CD4-positive, CD25-positive, alpha-beta regulatory T cell (primary cell): ENCODE results near the gene TRIM4. TPM values are rescaled to one million over a fixed set of nuclear protein-coding genes. Genes with fewer than 3 reads are reported as not detected.

Experiments used
- polyA plus RNA-seq, 4 donors: library from polyadenylated mRNA; unstranded; fragments of 300-500 nt; fragmentation: Illumina TruSeq; gene quantifications; one replicate each; pipeline ENCODE4 v1.2.3, GENCODE V29; 2021
- total RNA-seq: library from RNA; stranded (reverse); gene quantifications from one replicate; pipeline ENCODE4 v1.2.3, GENCODE V29; 2022

The TRIM4 gene
- total and polyA plus RNA-seq, 5 donors from 2014 or later, result 21.3 to 32.6 (median 28.3) TPM

Other genes with a start within 250 kb of the TRIM4 start
- not detected for gene CYP3A5, start 239.5 kb downstream of the TRIM4 start, total RNA-seq
- gene CYP3A5, start 239.5 kb downstream of the TRIM4 start, polyA plus RNA-seq, result under 1 TPM; 0.24 to 0.92 (median 0.74) TPM
- not detected for gene CYP3A7, start 184.3 kb downstream of the TRIM4 start, total RNA-seq
- gene CYP3A7, start 184.3 kb downstream of the TRIM4 start, polyA plus RNA-seq, result not detected
- gene CYP3A4, start 135.3 kb downstream of the TRIM4 start, total RNA-seq, result not detected
- not detected for gene CYP3A4, start 135.3 kb downstream of the TRIM4 start, polyA plus RNA-seq
- gene CYP3A43, start 91.5 kb downstream of the TRIM4 start, total RNA-seq, result not detected
- not detected for gene CYP3A43, start 91.5 kb downstream of the TRIM4 start, polyA plus RNA-seq
- 0.99 TPM for gene OR2AE1, start 42.5 kb downstream of the TRIM4 start, total RNA-seq
- gene OR2AE1, start 42.5 kb downstream of the TRIM4 start, polyA plus RNA-seq, result not detected
- 0.35 TPM for gene GJC3, start 10.1 kb upstream of the TRIM4 start, total RNA-seq
- gene GJC3, start 10.1 kb upstream of the TRIM4 start, polyA plus RNA-seq, result 1 to 10 TPM in 3 of 4 donors, under 1 TPM in 1; 1.00 to 3.0 (median 1.5) TPM
- gene AZGP1, start 56.5 kb upstream of the TRIM4 start, total RNA-seq, result not detected
- gene AZGP1, start 56.5 kb upstream of the TRIM4 start, polyA plus RNA-seq, result not detected
- 57.8 TPM for gene ZKSCAN1, start 96.1 kb upstream of the TRIM4 start, total RNA-seq
- gene ZKSCAN1, start 96.1 kb upstream of the TRIM4 start, polyA plus RNA-seq, result 10 to 100 TPM; 21.6 to 27.7 (median 26.8) TPM
- 6.0 TPM for gene ZSCAN21, start 130.2 kb upstream of the TRIM4 start, total RNA-seq
- 1 to 10 TPM; 5.1 to 9.8 (median 8.6) TPM for gene ZSCAN21, start 130.2 kb upstream of the TRIM4 start, polyA plus RNA-seq
- 29.2 TPM for gene ZNF3, start 162.2 kb upstream of the TRIM4 start, total RNA-seq
- gene ZNF3, start 162.2 kb upstream of the TRIM4 start, polyA plus RNA-seq, result 10 to 100 TPM; 13.4 to 27.6 (median 20.7) TPM
- gene COPS6, start 169.4 kb upstream of the TRIM4 start, total RNA-seq, result 74.4 TPM
- gene COPS6, start 169.4 kb upstream of the TRIM4 start, polyA plus RNA-seq, result 100 to 1,000 TPM; 123 to 180 (median 144) TPM
- 82.0 TPM for gene MCM7, start 181.9 kb upstream of the TRIM4 start, total RNA-seq
- 10 to 100 TPM; 31.2 to 45.2 (median 35.8) TPM for gene MCM7, start 181.9 kb upstream of the TRIM4 start, polyA plus RNA-seq
- gene AP4M1, start 182.1 kb upstream of the TRIM4 start, total RNA-seq, result 5.6 TPM
- gene AP4M1, start 182.1 kb upstream of the TRIM4 start, polyA plus RNA-seq, result 1 to 10 TPM; 2.6 to 6.4 (median 4.3) TPM
- gene TAF6, start 199.8 kb upstream of the TRIM4 start, total RNA-seq, result 47.1 TPM
- gene TAF6, start 199.8 kb upstream of the TRIM4 start, polyA plus RNA-seq, result 10 to 100 TPM; 17.9 to 24.5 (median 21.9) TPM
- 20.7 TPM for gene CNPY4, start 200.1 kb upstream of the TRIM4 start, total RNA-seq
- gene CNPY4, start 200.1 kb upstream of the TRIM4 start, polyA plus RNA-seq, result 10 to 100 TPM; 14.1 to 20.6 (median 17.6) TPM
- gene MBLAC1, start 207.4 kb upstream of the TRIM4 start, total RNA-seq, result 4.0 TPM
- gene MBLAC1, start 207.4 kb upstream of the TRIM4 start, polyA plus RNA-seq, result 1 to 10 TPM; 1.6 to 3.8 (median 2.3) TPM
- 136 TPM for gene LAMTOR4, start 229.4 kb upstream of the TRIM4 start, total RNA-seq
- 100 to 1,000 TPM; 450 to 474 (median 465) TPM for gene LAMTOR4, start 229.4 kb upstream of the TRIM4 start, polyA plus RNA-seq
- 54.6 TPM for gene TRAPPC14, start 239.2 kb upstream of the TRIM4 start, total RNA-seq
- 1 to 10 TPM; 2.3 to 4.3 (median 3.9) TPM for gene TRAPPC14, start 239.2 kb upstream of the TRIM4 start, polyA plus RNA-seq
- 6.1 TPM for gene GAL3ST4, start 249.1 kb upstream of the TRIM4 start, total RNA-seq
- 1 to 10 TPM; 2.6 to 7.7 (median 5.3) TPM for gene GAL3ST4, start 249.1 kb upstream of the TRIM4 start, polyA plus RNA-seq